Right lobe of liver (tissue), 6 donors: ENCODE measurements around the gene CCDC24. TPM values are rescaled to one million over a fixed set of nuclear protein-coding genes. Genes with fewer than 3 reads are reported as not detected.
A peak's percentile ranks its signal among the peaks of the same experiment; 100 is the strongest.

Experiments
- ATAC-seq, 4 donors: fragments of 200-7000 bp; cut with Tn5 transposase; one replicate each; pipeline ENCODE4 v1.9.1; 2020; ENCODE audit warnings: mild to moderate bottlenecking in 4 of 4, moderate library complexity in 4 of 4
- DNase-seq, 3 donors: peaks; one replicate each; pipeline ENCODE4 v3.0.0-alpha.2; 2020
- H3K27ac ChIP-seq, 3 donors: fragments of 200-600 bp; one replicate each; pipeline ENCODE4 v1.8.0; 2022
- H3K27me3 ChIP-seq, 2 donors: fragments of 200-600 bp; one replicate each; pipeline ENCODE4 v1.8.0; 2022
- H3K36me3 ChIP-seq, 4 donors: fragments of 200-600 bp; sonication (generic) in 1 of 4; one replicate each; pipeline versions ENCODE4 v1.5.1 to v1.8.0; 2017 to 2022; ENCODE audit warnings: control low read depth in 1 of 4
- H3K4me1 ChIP-seq, 4 donors: fragments of 200-600 bp; sonication (generic) in 1 of 4; one replicate each; pipeline versions ENCODE4 v1.5.1 to v1.8.0; 2017 to 2022; ENCODE audit warnings: control low read depth in 1 of 4
- H3K4me3 ChIP-seq, 3 donors: fragments of 200-600 bp; one replicate each; pipeline ENCODE4 v1.8.0; 2022
- H3K9me3 ChIP-seq, 4 donors: fragments of 200-600 bp; sonication (generic) in 1 of 4; one replicate each; pipeline versions ENCODE4 v1.5.1 to v1.8.0; 2017 to 2022; ENCODE audit warnings: control low read depth in 1 of 4
- CTCF ChIP-seq, 4 donors: fragments of 200-600 bp in 3 of 4; fragments of 450-650 bp in 1 of 4; IDR thresholded peaks; one replicate each; pipeline versions ENCODE4 v1.5.1 to v1.8.0; 2016 to 2022; ENCODE audit warnings: antibody characterized with exemption in 4 of 4, mild to moderate bottlenecking in 2 of 4
- POLR2A ChIP-seq: fragments of 450-650 bp; IDR thresholded peaks from one replicate; pipeline ENCODE4 v1.6.1; 2017; ENCODE audit warnings: antibody characterized with exemption, mild to moderate bottlenecking
- WGBS: methylation state at CpG from one replicate; pipeline ENCODE4 v1.1.6; 2018; ENCODE audit warnings: low coverage, low lambda C conversion rate; ENCODE audit not compliant: insufficient coverage; ENCODE audit errors: missing lambda C conversion rate; 5-methylcytosine and 5-hydroxymethylcytosine counted together
- intact Hi-C, 2 donors: fragments of 100-400 bp; cut with DNase I; formaldehyde crosslinking; loops; one replicate each; pipeline versions ENCODE4 v1.11.2 to v1.14.1; 2022
- total RNA-seq, 6 experiments: library from RNA; depleted of rRNA in 2 of 6; stranded (reverse); fragments of >200 nt in 2 of 6; fragmentation: NEBNext Ultra II Directional in 3 of 6; extraction: Animal tissue kit (Norgen Biotek cat#: 25700) in 3 of 6; gene quantifications; one replicate each; pipeline versions ENCODE4 v1.1.0 to v1.2.4, GENCODE V29; 2016 to 2023
- donor health status: DM: no; HTN: yes; CAD: no.
- donor health status: DM: no; HTN: no; CAD: no.
- donor health status: DM: no; HTN: no; CAD: no.
- donor health status: DM: no; HTN: yes; CAD: no.
- donor health status: DM: no; HTN: yes; CAD: no.

CCDC24 gene
- total RNA-seq, 6 experiments from 2014 or later = 2.2 to 8.4 (median 3.5) TPM

DNA sequence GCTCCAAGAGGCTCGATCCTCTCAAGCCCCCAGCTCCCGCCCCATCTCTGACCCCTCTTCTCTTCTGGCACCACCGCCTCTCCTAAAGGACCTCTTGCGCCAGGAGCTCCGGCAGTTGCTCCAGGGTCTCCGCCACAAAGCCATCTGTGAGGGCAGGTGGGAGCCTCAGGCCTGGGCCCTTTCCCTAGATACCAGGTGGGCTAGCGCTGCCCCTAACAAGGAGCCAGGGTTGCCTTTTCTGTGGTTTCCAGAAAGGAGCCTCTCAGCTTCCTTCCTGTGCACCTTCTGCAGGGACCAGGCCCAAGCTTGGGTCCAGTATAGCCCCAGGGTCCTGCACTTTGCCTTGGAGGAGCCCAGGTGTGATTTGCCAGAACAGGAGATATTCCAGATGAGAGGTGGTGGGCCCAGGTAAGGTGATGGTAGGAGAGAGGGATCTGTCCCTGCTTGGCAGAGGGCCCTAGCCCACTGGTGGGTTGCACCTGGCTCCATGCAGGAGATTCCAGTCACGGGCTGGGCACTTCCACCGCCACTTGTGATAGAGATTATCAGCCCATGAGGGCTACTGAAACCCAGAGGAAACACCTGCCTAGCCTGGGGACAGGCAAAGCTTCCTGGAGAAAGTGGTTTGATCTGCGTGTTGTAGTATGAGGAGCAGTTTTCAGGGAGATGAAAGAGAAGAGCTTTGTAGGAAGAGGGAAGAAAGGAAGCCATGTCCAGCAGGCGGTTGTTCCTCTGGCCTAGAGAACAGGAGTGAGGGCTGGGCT lies 1.0 kb downstream of the CCDC24 start:
- 52% methylated on average over 6 of the region's 11 CpGs for WGBS
- H3K27ac ChIP-seq = peak overlapping the region in 2 of 3 donors; percentile 54 to 68

GRCh38 chr1:43993206-43993914 lies 2.0 kb downstream of the CCDC24 start:
- no peak overlapping the region for H3K4me3 ChIP-seq
- TF ChIP-seq CTCF (IDR thresholded peaks at IDR 0.05) = no peak
- TF ChIP-seq POLR2A = no peak
- peaks cover 0 to 7% (median 1%) of the 10 kb centered on the region in 4 donors for H3K4me1 ChIP-seq
- DNase-seq = no peak
- ATAC-seq = no peak
- H3K36me3 ChIP-seq = no peaks in the 10 kb centered on the region
- no peak overlapping the region for H3K27ac ChIP-seq
- H3K9me3 ChIP-seq = no peaks in the 10 kb centered on the region
- intact Hi-C loops = no loop called here
- H3K27me3 ChIP-seq = no peaks in the 10 kb centered on the region
- 95% methylated on average over 8 of the region's 9 CpGs for WGBS

More for the DNA sequence above, 1.0 kb downstream of the CCDC24 start:
- no peak for ATAC-seq
- no peaks in the 10 kb centered on the region for H3K36me3 ChIP-seq
- peak overlapping the region; percentile 54 to 75 (median 61) for H3K4me3 ChIP-seq
- H3K4me1 ChIP-seq = peaks cover 0 to 12% (median 1%) of the 10 kb centered on the region in 4 donors
- no peaks in the 10 kb centered on the region for H3K9me3 ChIP-seq
- DNase-seq = no peak
- TF ChIP-seq POLR2A (no peak), CTCF (IDR thresholded peaks at IDR 0.05) (no peak)
- intact Hi-C loops = no loop called here
- no peaks in the 10 kb centered on the region for H3K27me3 ChIP-seq

DNA sequence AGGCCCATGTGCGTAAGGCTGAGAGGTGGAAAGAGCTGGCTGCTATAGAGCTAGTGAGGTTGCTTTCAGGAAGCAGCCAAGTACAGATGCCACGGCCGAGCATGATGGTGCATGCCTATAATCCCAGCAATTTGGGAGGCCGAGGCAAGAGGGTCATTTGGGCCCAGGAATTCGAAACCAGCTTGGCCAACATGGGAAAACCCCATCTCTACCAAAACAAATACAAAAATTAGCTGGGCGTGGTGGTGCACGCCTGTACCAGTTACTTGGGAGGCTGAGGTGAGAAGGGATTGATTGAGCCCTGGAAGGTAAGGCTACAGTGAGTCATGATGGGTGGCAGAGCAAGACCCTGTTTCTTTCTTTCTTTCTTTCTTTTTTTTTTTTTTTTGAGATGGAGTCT lies 2.7 kb downstream of the CCDC24 start:
- no peaks in the 10 kb centered on the region for H3K9me3 ChIP-seq
- ATAC-seq (no peak), DNase-seq (no peak)
- 89% methylated on average over 5 of the region's 7 CpGs for WGBS
- TF ChIP-seq CTCF (IDR thresholded peaks at IDR 0.05) (no peak), POLR2A (no peak)
- H3K4me1 ChIP-seq = peaks cover 0 to 7% (median 1%) of the 10 kb centered on the region in 4 donors
- no peaks in the 10 kb centered on the region for H3K36me3 ChIP-seq
- no peak overlapping the region for H3K27ac ChIP-seq
- intact Hi-C loops = no loop called here
- H3K4me3 ChIP-seq = no peak overlapping the region
- H3K27me3 ChIP-seq = no peaks in the 10 kb centered on the region

DNA sequence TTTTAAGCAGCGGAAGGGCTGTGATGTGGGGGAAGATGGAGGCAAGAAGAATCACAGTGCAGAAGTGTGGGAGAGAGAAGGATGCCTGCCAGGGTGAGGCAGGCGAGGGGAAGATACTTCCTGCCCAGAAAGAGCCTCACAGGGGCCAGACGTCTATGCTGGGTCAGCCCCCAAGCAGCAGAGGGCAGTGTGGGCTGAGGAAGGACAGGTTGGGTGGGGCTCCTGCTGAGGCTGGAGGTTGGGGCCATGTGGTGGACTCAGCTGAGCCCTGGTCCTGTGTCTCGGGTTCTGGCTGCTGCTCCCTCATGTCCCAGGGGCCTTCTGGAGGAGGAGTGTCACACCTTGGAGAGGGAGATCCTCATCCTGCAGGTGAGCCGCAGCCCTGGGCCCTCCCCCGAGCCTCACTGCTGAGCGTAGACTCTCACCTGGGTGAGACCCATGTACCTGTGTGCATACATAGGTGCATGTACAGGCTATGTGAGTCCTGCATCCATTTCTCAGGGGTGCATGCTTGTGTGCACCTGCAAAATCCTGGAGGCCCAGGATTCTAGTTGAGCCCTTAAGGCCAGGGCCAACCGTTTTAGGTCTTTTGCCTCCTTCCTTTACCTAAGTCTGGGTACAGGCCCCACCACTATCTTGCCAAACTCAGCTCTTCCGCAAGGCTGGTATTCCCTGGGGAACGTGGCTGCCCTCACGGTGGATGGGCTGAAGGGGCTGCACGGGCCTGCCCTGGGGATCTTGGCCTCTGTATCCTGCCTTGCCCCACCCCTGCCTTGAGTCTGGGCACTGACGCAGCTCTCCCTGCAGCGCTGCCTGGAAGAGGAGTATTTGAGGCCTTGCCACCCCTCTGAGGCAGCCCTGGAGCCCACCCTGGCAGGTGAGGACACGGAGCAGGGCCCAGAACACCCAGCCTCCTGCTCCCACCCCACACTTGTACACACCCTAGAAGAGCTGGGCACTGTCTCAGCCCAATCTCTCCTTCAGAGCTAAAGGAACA lies 3.7 kb downstream of the CCDC24 start:
- DNase-seq (no peak), ATAC-seq (no peak)
- 86% methylated on average over 3 of the region's 15 CpGs for WGBS
- Histone ChIP-seq H3K4me1 (peaks cover 0 to 7% (median 1%) of the 10 kb centered on the region in 4 donors), H3K9me3 (no peaks in the 10 kb centered on the region), H3K27me3 (no peaks in the 10 kb centered on the region), H3K4me3 (no peak overlapping the region), H3K36me3 (no peaks in the 10 kb centered on the region), H3K27ac (no peak overlapping the region)
- intact Hi-C loops = no loop called here
- TF ChIP-seq POLR2A = no peak
- peak in 2 of 4 donors; percentile 9 to 13 for TF ChIP-seq CTCF (IDR thresholded peaks at IDR 0.05)
